NCI-H1436 (cell line): ENCODE results near the gene GSX1.
"Not testable (repeated sequence)": the region's sequence is repeated elsewhere in the genome, so short reads cannot be mapped to it uniquely, and the experiment has no call there.

ENCODE experiments used
- DNase-seq: peaks from one replicate; lab custom pipeline; 2025; lab: John Stamatoyannopoulos, UW

The GSX1 gene

GRCh38 chr13:27794921-27795717 lies 2.8 kb downstream of the GSX1 start:
- DNase-seq, result no peak

GRCh38 chr13:27795718-27796019 lies 3.4 kb downstream of the GSX1 start:
- DNase-seq, result no peak

GRCh38 chr13:27796544-27797227 lies 4.4 kb downstream of the GSX1 start:
- DNase-seq, result no peak

- DNase-seq, result no peak
Measured at GRCh38 chr13:27797228-27797624, 4.9 kb downstream of the GSX1 start.

- no peak for DNase-seq
Measured at GRCh38 chr13:27806744-27807387, 14.6 kb downstream of the GSX1 start.

- no peak for DNase-seq
Measured at GRCh38 chr13:27808851-27809550, 16.7 kb downstream of the GSX1 start.

- DNase-seq, result no peak
Measured at GRCh38 chr13:27810009-27810408, 17.7 kb downstream of the GSX1 start.

- no peak for DNase-seq
Measured at GRCh38 chr13:27810461-27810860, 18.2 kb downstream of the GSX1 start.

GRCh38 chr13:27813826-27814225 lies 21.5 kb downstream of the GSX1 start:
- no peak for DNase-seq

- DNase-seq, result not testable (repeated sequence)
Measured at GRCh38 chr13:27817832-27818231, 25.5 kb downstream of the GSX1 start.

GRCh38 chr13:27820524-27821482 lies 28.5 kb downstream of the GSX1 start:
- no peak for DNase-seq

- DNase-seq, result no peak
Measured at GRCh38 chr13:27821566-27821965, 29.3 kb downstream of the GSX1 start.

- no peak for DNase-seq
Measured at GRCh38 chr13:27822258-27822872, 30.1 kb downstream of the GSX1 start.

- DNase-seq, result no peak
Measured at GRCh38 chr13:27822873-27823311, 30.6 kb downstream of the GSX1 start.

- DNase-seq, result no peak
Measured at GRCh38 chr13:27824121-27824520, 31.8 kb downstream of the GSX1 start.

GRCh38 chr13:27825072-27825471 lies 32.8 kb downstream of the GSX1 start:
- no peak for DNase-seq

GRCh38 chr13:27826379-27827353 lies 34.4 kb downstream of the GSX1 start:
- peak; percentile 41 for DNase-seq

GRCh38 chr13:27827646-27828045 lies 35.4 kb downstream of the GSX1 start:
- no peak for DNase-seq

- peak; percentile 6 for DNase-seq
Measured at GRCh38 chr13:27830010-27830409, 37.7 kb downstream of the GSX1 start.

GRCh38 chr13:27833206-27833605 lies 40.9 kb downstream of the GSX1 start:
- DNase-seq, result no peak
